PC-9 (cell line): ENCODE data around the gene NPM3. TPM values are rescaled to one million over a fixed set of nuclear protein-coding genes. Genes with fewer than 3 reads are reported as not detected.

Experiments
- BruUV-seq: library from RNA; stranded (reverse); fragments of 400-500 nt; replicated peaks from 2 replicates; lab custom pipeline; 2021; lab: Mats Ljungman, UMichigan
- CTCF ChIA-PET: fragments of 300-600 bp; sonication (Branson Sonifier 250); formaldehyde crosslinking; loops from one replicate; lab custom pipeline; 2022; ENCODE audit warnings: antibody characterized with exemption; lab: Charles Lee
- POLR2A ChIA-PET: fragments of 300-600 bp; sonication (Branson Sonifier 250); formaldehyde crosslinking; loops from one replicate; lab custom pipeline; 2022; ENCODE audit warnings: antibody characterized with exemption; ENCODE audit not compliant: unreplicated experiment; lab: Charles Lee
- DNase-seq, 2 experiments: peaks; one replicate each; pipeline versions ENCODE4 v3.0.0 to v3.0.0-alpha.2; 2015 to 2022; ENCODE audit warnings: mixed read lengths in 1 of 2
- H2AFZ ChIP-seq: fragments of 200-600 bp; sonication (generic); 2 replicates; pipeline ENCODE4 v1.8.1; 2017; ENCODE audit warnings: antibody characterized with exemption
- H3F3A ChIP-seq: fragments of 200-600 bp; sonication (generic); 2 replicates; pipeline ENCODE4 v1.8.1; 2017; ENCODE audit warnings: antibody characterized with exemption, mild to moderate bottlenecking, low read depth; ENCODE audit not compliant: insufficient read depth
- H3K27ac ChIP-seq: fragments of 200-600 bp; sonication (generic); 2 replicates; pipeline ENCODE4 v1.6.1; 2016; ENCODE audit warnings: mixed run types
- H3K27me3 ChIP-seq: fragments of 200-600 bp; sonication (generic); 2 replicates; pipeline ENCODE4 v1.6.1; 2016; ENCODE audit warnings: low read depth, mixed run types; ENCODE audit not compliant: insufficient read depth
- H3K36me3 ChIP-seq: fragments of 200-600 bp; sonication (generic); 2 replicates; pipeline ENCODE4 v1.6.1; 2016; ENCODE audit warnings: low read depth, mixed run types
- H3K4me1 ChIP-seq: fragments of 200-600 bp; sonication (generic); replicated peaks from 2 replicates; pipeline ENCODE4 v1.6.1; 2016; ENCODE audit warnings: mixed run types; ENCODE audit not compliant: insufficient read depth
- H3K4me2 ChIP-seq: fragments of 200-600 bp; sonication (generic); 2 replicates; pipeline ENCODE4 v1.6.1; 2017; ENCODE audit warnings: mixed run types
- H3K4me3 ChIP-seq: fragments of 200-600 bp; sonication (generic); 2 replicates; pipeline ENCODE4 v1.6.1; 2016; ENCODE audit warnings: mixed run types
- H3K79me2 ChIP-seq: fragments of 200-600 bp; sonication (generic); 2 replicates; pipeline ENCODE4 v1.6.1; 2017; ENCODE audit warnings: low read depth, mixed run types
- H3K9me2 ChIP-seq: fragments of 200-600 bp; sonication (generic); 2 replicates; pipeline ENCODE4 v1.8.1; 2017; ENCODE audit warnings: mild to moderate bottlenecking; ENCODE audit not compliant: insufficient read depth
- H3K9me3 ChIP-seq: fragments of 200-600 bp; sonication (generic); 2 replicates; pipeline ENCODE4 v1.8.1; 2016; ENCODE audit warnings: low read depth; ENCODE audit not compliant: insufficient read depth
- H4K20me1 ChIP-seq: fragments of 200-600 bp; sonication (generic); 2 replicates; pipeline ENCODE4 v1.8.1; 2017; ENCODE audit not compliant: insufficient read depth
- CTCF ChIP-seq: fragments of 200-600 bp; sonication (generic); conservative IDR thresholded peaks from 2 replicates; pipeline ENCODE4 v1.6.1; 2017; ENCODE audit warnings: mixed run types, antibody characterized with exemption, mild to moderate bottlenecking, moderate library complexity
- EZH2 ChIP-seq: fragments of 200-600 bp; sonication (generic); IDR thresholded peaks from 2 replicates; pipeline ENCODE4 v1.8.0; 2017; ENCODE audit warnings: antibody characterized with exemption, low read depth
- intact Hi-C: fragments of 100-400 bp; cut with micrococcal nuclease; formaldehyde crosslinking; loops from one replicate; pipeline ENCODE4 v1.10.0; 2022; ENCODE audit not compliant: unreplicated experiment
- total RNA-seq: library from RNA; stranded (reverse); gene quantifications from 2 replicates; pipeline ENCODE4 v1.2.3, GENCODE V29; 2021

NPM3 gene
- total RNA-seq, 1 experiment from 2014 or later: 36.1 TPM

GRCh38 chr10:101763141-101763846 is 20.0 kb downstream of the NPM3 start:
- Histone ChIP-seq H3K4me2 (no peak overlapping the region), H3K27me3 (no peaks in the 10 kb centered on the region), H3K36me3 (no peaks in the 10 kb centered on the region), H3K9me3 (no peaks in the 10 kb centered on the region), H2AFZ (no peak overlapping the region), H3K79me2 (no peaks in the 10 kb centered on the region), H4K20me1 (no peaks in the 10 kb centered on the region), H3K27ac (no peak overlapping the region), H3K4me3 (no peak overlapping the region), H3K9me2 (no peaks in the 10 kb centered on the region), H3F3A (no peaks in the 10 kb centered on the region), H3K4me1 (no peaks in the 10 kb centered on the region)
- TF ChIP-seq EZH2 (no peak), CTCF (no peak)
- no peak for DNase-seq
- intact Hi-C loops: no loop called here
- no TSS peak for BruUV-seq
- ChIA-PET POLR2A (no interaction called here), CTCF (no interaction called here)

- Histone ChIP-seq H3K79me2 (no peaks in the 10 kb centered on the region), H2AFZ (no peak overlapping the region), H3K9me3 (no peaks in the 10 kb centered on the region), H4K20me1 (no peaks in the 10 kb centered on the region), H3K27me3 (no peaks in the 10 kb centered on the region), H3K27ac (no peak overlapping the region), H3K36me3 (no peaks in the 10 kb centered on the region), H3K4me2 (no peak overlapping the region), H3K4me3 (no peak overlapping the region), H3K9me2 (no peaks in the 10 kb centered on the region), H3F3A (no peaks in the 10 kb centered on the region), H3K4me1 (no peaks in the 10 kb centered on the region)
- intact Hi-C loops: no loop called here
- DNase-seq: no peak
- no TSS peak for BruUV-seq
- ChIA-PET CTCF (no interaction called here), POLR2A (no interaction called here)
- TF ChIP-seq CTCF: no peak
- TF ChIP-seq EZH2: no peak
Observed at GRCh38 chr10:101762736-101763135, 20.5 kb downstream of the NPM3 start.

- no peak for DNase-seq
- no peaks in the 10 kb centered on the region for H3K9me3 ChIP-seq
- H3K4me3 ChIP-seq: no peak overlapping the region
- H3K4me1 ChIP-seq: no peaks in the 10 kb centered on the region
- no peaks in the 10 kb centered on the region for H4K20me1 ChIP-seq
- BruUV-seq: no TSS peak
- no peaks in the 10 kb centered on the region for H3K36me3 ChIP-seq
- TF ChIP-seq EZH2 (no peak), CTCF (no peak)
- H3K79me2 ChIP-seq: no peaks in the 10 kb centered on the region
- H2AFZ ChIP-seq: no peak overlapping the region
- no peak overlapping the region for H3K4me2 ChIP-seq
- H3F3A ChIP-seq: no peaks in the 10 kb centered on the region
- intact Hi-C loops: no loop called here
- POLR2A ChIA-PET: no interaction called here
- H3K9me2 ChIP-seq: no peaks in the 10 kb centered on the region
- CTCF ChIA-PET: no interaction called here
- H3K27ac ChIP-seq: no peak overlapping the region
- no peaks in the 10 kb centered on the region for H3K27me3 ChIP-seq
Observed at GRCh38 chr10:101761226-101761625, 22.0 kb downstream of the NPM3 start.
